Colonic mucosa (tissue), 4 donors: ENCODE data around the gene VAV1. TPM values are rescaled to one million over a fixed set of nuclear protein-coding genes. Genes with fewer than 3 reads are reported as not detected.

Experiments
- DNase-seq: peaks from one replicate; pipeline ENCODE4 v3.0.0-alpha.2; 2020
- H3K27ac ChIP-seq: fragments of 200-600 bp; one replicate; pipeline ENCODE4 v1.8.0; 2021
- H3K27me3 ChIP-seq: fragments of 200-600 bp; one replicate; pipeline ENCODE4 v1.8.0; 2021
- H3K36me3 ChIP-seq: fragments of 200-600 bp; one replicate; pipeline ENCODE4 v1.8.0; 2021
- H3K4me1 ChIP-seq: fragments of 200-600 bp; one replicate; pipeline ENCODE4 v1.8.0; 2021; ENCODE audit warnings: mild to moderate bottlenecking
- H3K4me3 ChIP-seq: fragments of 200-600 bp; one replicate; pipeline ENCODE4 v1.8.0; 2021
- H3K9ac ChIP-seq, 2 donors: one replicate each; pipeline ENCODE4 v1.7.0; 2013; ENCODE audit warnings: control low read depth in 2 of 2, low read depth in 2 of 2, low read length in 2 of 2
- H3K9me3 ChIP-seq: fragments of 200-600 bp; one replicate; pipeline ENCODE4 v1.8.0; 2021
- intact Hi-C: fragments of 100-400 bp; cut with DNase I; formaldehyde crosslinking; loops from one replicate; pipeline ENCODE4 v1.14.1; 2022
- total RNA-seq, 2 donors: library from RNA; stranded (reverse); fragmentation: NEBNext Ultra II Directional in 1 of 2; extraction: Animal tissue kit (Norgen Biotek cat#: 25700) in 1 of 2; gene quantifications; one replicate each; pipeline ENCODE4 v1.2.1, GENCODE V29; 2021
- TF ChIP-seq, protein P1 (sequence below): fragments of 200-600 bp; IDR thresholded peaks from one replicate; pipeline ENCODE4 v1.8.0; 2022; ENCODE audit warnings: antibody characterized with exemption, mild to moderate bottlenecking
- donor health status: healthy.
- donor health status: DM: no; HTN: no; CAD: no.
- donor health status: DM: no; HTN: no; CAD: no.

Gene VAV1
- total RNA-seq, 2 donors from 2014 or later, result 5.7 to 6.0 TPM

DNA sequence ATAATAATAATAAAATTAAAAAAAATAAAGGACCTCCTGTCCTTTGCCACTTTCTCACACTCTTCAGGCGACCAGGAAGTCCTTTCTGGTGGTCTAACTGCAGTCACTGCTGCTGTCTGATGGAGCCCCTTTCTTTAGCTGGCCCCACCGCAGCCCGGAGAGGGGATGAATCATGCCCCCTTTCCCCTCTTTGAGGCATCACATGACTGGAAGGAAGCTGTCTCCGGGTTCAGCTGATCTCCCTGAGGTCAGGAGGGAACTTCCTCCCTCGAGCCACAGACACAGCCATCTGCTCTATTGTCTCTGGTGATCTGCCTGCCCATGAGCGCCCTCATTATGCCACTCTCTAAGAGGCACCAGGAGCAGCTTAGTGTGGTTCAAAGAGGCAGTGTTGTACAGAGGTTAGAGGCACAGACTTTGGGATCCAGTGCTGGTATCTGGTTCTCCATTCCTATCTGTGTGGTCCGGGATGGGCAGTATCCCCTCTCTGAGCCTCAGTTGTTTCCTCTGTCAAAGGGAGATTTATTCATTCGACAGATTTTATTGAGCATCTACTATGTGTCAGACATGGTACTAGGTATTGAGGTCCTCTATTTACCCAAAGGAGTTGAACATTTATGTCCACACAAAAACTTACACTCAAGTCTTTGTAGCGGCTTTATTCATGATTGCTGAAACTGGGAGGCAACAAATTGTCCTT is 30.0 kb downstream of the VAV1 start:
- no peaks in the 10 kb centered on the region for H3K27me3 ChIP-seq
- DNase-seq, result peak; percentile 42
- H3K4me1 ChIP-seq, result no peaks in the 10 kb centered on the region
- no peak overlapping the region for H3K4me3 ChIP-seq
- intact Hi-C loops, result no loop called here
- H3K27ac ChIP-seq, result peak overlapping the region; percentile 52
- no peaks in the 10 kb centered on the region for H3K9me3 ChIP-seq
- no peaks in the 10 kb centered on the region for H3K36me3 ChIP-seq
- TF ChIP-seq, protein P1, sequence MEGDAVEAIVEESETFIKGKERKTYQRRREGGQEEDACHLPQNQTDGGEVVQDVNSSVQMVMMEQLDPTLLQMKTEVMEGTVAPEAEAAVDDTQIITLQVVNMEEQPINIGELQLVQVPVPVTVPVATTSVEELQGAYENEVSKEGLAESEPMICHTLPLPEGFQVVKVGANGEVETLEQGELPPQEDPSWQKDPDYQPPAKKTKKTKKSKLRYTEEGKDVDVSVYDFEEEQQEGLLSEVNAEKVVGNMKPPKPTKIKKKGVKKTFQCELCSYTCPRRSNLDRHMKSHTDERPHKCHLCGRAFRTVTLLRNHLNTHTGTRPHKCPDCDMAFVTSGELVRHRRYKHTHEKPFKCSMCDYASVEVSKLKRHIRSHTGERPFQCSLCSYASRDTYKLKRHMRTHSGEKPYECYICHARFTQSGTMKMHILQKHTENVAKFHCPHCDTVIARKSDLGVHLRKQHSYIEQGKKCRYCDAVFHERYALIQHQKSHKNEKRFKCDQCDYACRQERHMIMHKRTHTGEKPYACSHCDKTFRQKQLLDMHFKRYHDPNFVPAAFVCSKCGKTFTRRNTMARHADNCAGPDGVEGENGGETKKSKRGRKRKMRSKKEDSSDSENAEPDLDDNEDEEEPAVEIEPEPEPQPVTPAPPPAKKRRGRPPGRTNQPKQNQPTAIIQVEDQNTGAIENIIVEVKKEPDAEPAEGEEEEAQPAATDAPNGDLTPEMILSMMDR, result no peak
- H3K9ac ChIP-seq, result no peak overlapping the region

- TF ChIP-seq, protein P1, result no peak
- no peak overlapping the region for H3K9ac ChIP-seq
- no peak overlapping the region for H3K4me3 ChIP-seq
- no peaks in the 10 kb centered on the region for H3K36me3 ChIP-seq
- DNase-seq, result no peak
- H3K4me1 ChIP-seq, result no peaks in the 10 kb centered on the region
- peak overlapping the region; percentile 52 for H3K27ac ChIP-seq
- no peaks in the 10 kb centered on the region for H3K9me3 ChIP-seq
- no peaks in the 10 kb centered on the region for H3K27me3 ChIP-seq
- intact Hi-C loops, result no loop called here
Measured at GRCh38 chr19:6803036-6803404, 30.5 kb downstream of the VAV1 start.

DNA sequence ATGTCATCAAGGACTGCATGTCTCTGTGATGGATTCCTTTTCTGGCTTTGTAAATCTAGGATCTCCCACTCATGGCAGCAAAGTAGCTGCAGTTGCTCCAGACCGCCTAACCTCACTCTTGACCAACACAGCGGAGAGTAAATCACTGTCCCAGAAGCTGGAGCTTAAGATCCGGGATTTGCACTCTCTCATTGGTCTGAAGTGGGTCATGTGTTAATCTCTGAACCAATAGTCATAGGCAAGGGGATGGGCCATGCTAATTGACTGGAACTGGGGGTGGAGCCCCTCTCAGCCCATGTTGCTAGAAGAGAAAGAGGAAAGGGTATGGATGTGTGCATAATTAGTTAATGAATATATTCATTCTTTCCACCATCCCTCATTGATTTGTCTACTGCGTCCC is 34.0 kb downstream of the VAV1 start:
- DNase-seq, result no peak
- Histone ChIP-seq H3K9me3 (no peaks in the 10 kb centered on the region), H3K27me3 (no peaks in the 10 kb centered on the region), H3K4me1 (no peaks in the 10 kb centered on the region), H3K4me3 (no peak overlapping the region), H3K9ac (no peak overlapping the region), H3K36me3 (no peaks in the 10 kb centered on the region), H3K27ac (no peak overlapping the region)
- intact Hi-C loops, result no loop called here
- TF ChIP-seq, protein P1, result no peak

- intact Hi-C loops, result no loop called here
- no peaks in the 10 kb centered on the region for H3K9me3 ChIP-seq
- no peak overlapping the region for H3K9ac ChIP-seq
- no peaks in the 10 kb centered on the region for H3K36me3 ChIP-seq
- H3K27me3 ChIP-seq, result no peaks in the 10 kb centered on the region
- no peak overlapping the region for H3K4me3 ChIP-seq
- no peak for DNase-seq
- TF ChIP-seq, protein P1, result no peak
- H3K27ac ChIP-seq, result no peak overlapping the region
- no peaks in the 10 kb centered on the region for H3K4me1 ChIP-seq
Measured at GRCh38 chr19:6807291-6807690, 34.8 kb downstream of the VAV1 start.

- intact Hi-C loops, result no loop called here
- no peaks in the 10 kb centered on the region for H3K27me3 ChIP-seq
- H3K36me3 ChIP-seq, result no peaks in the 10 kb centered on the region
- no peaks in the 10 kb centered on the region for H3K4me1 ChIP-seq
- DNase-seq, result no peak
- H3K4me3 ChIP-seq, result no peak overlapping the region
- H3K27ac ChIP-seq, result no peak overlapping the region
- TF ChIP-seq, protein P1, result no peak
- H3K9ac ChIP-seq, result no peak overlapping the region
- H3K9me3 ChIP-seq, result no peaks in the 10 kb centered on the region
Measured at GRCh38 chr19:6808494-6808893, 36.0 kb downstream of the VAV1 start.
